HG03159 (cell line): ENCODE measurements around the gene TMEM135.
"Not testable (repeated sequence)": the region's sequence is repeated elsewhere in the genome, so short reads cannot be mapped to it uniquely, and the experiment has no call there.

Experiments used
- ATAC-seq: cut with Tn5 transposase; IDR thresholded peaks from one replicate; pipeline ENCODE4 v1.9.1; 2021; ENCODE audit warnings: mild to moderate bottlenecking, moderate library complexity; ENCODE audit not compliant: unreplicated experiment

TMEM135 gene

DNA sequence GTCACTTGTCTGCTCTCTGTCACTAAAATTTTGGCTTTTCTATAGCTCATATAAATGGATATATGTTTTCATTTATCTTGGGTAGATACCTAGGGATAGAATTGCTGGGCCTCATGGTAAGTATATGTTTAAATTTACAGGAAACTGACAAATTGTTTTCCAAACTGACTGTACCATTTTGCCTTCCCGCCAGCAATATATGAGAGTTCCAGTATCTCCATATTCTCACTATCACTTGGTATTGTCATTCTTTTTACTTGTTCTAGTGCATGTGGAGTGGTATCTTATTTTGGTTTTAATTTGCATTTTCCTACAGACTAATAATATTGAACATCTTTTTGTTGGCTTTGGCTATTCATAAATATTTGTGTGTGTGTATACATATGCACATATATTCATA is 101.7 kb downstream of the TMEM135 start:
- ATAC-seq = no peak

DNA sequence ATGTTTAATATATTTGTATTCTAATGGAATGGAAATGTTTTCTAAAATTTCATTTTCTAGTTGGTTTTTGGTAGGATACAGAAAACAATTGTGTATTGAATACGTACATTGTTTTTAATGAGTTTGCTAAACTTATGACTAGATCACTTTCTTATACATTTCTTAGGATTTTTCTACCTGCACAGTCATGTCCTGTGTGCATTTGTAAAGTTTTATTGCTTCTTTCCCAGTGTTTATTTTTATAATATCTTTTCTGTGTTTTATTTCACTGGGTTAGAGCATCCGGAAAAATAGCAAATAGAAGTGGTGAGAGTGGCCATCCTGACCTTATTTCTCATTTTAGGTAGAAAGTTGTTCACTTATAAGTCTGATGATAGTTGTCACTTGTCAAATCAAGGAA is 103.6 kb downstream of the TMEM135 start:
- ATAC-seq = no peak

DNA sequence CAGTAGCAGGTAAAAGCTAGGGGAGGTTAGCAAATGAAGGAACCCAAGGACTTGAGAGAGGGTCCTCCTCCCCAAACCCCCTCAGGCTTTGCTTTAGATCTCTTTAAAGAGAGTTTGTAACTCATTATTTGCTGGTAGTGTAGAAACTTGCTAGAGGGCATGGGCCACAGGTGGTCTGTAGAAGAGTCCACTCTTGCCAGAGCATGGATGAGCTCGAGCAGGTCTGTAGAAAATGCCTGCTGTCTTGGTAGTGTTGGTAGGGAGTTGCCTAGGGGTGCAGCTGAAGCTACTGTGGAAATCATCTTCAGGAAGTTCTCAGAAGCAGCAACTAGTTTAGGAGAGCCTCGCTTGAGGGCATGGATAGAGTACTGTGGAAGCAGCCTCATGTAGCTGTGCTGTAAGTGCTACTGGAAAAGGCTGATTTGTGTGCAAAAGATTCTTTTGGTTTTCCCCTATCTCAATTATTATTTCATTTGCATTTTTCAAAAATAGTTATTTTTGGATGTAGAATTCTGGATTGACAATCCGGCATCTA is 104.3 kb downstream of the TMEM135 start:
- no peak for ATAC-seq

DNA sequence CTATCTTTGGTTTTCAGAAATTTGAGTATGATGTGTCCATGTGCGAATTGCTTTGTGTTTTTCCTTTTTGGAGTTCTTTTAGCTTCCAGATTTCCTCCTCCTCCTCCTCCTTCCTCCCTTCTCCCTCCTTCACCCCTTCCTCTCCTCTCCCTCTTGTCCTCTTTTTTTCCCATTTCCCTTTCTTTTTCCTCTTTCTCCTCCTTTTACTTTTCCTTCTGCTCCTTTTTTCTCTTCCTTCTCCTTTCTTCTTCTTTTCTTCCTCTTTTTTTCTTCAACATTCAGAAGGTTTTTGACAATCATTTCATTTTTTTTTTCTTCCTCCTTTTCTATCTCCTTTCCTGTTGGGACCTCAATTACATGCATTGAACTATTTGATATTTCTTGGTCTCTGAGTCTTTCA is 104.9 kb downstream of the TMEM135 start:
- ATAC-seq = no peak

DNA sequence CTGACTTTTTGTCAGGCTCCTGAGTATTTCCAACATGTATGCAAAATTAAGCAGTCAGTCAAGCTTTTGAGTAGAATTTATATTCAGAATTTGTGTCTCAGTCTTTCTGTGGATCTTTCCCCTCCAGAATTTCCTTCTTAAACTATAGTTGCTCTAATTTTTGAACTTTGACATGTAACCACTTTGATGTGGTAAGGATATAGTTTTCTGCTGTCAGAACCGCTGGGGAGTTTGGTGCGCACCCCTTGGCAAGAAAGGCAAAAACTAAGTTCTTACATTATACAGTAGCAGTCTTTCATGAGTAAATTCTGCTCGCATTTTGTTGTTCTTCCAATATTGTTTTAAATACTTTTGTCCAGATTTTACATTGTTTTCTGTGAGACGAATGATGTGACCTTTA is 105.9 kb downstream of the TMEM135 start:
- ATAC-seq = no peak

DNA sequence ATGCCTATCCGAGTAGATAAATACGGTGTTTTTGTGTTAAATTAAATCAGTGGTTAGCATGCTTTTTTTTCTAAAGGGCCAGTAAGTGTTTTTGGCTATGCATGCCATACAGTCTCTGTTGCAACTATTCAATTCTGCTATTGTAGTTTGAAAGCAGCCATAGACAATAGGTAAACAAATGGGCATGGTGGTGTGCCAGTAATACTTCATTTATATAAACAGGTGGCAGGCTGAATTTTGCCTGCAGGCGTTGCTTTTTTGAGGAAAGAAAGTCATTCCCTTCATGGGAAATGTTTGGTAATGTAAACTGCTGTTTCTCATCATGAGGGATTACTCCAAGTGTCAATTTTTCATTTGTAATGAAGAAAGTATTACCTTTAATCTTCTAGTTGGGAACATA is 106.5 kb downstream of the TMEM135 start:
- no peak for ATAC-seq

DNA sequence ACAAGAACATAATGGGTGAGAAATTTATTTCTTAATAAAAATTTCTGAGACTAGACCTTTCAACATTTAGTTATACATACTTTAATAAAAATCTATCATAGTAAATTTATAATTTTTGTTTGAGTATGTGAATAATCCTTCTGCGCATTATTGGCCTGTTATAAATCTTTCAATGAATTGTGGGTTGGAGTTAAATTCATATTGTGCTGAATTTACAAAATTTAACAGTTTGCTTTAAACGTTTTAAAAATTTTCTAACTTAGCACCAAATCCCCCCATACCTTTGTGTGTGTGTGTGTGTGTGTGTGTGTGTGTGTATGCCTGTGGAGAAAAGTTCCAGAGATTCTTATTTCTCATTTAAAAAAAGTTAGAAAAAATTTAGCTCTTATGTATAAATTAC is 111.0 kb downstream of the TMEM135 start:
- no peak for ATAC-seq

DNA sequence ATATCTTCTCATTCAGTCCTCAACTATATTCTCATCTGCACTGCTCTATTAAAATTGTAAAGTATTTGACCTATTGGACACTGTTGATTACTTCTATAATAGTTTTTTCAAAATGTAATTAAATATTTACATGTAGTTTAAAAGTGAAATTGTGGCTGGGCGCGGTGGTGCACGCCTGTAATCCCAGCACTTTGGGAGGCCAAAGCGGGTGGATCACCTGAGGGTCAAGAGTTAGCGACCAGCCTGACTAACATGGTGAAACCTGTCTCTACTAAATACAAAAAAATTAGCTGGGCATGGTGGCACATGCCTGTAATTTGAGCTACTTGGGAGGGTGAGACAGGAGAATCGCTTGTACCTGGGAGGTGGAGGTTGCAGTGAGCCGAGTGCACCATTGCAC is 112.0 kb downstream of the TMEM135 start:
- ATAC-seq = not testable (repeated sequence)

DNA sequence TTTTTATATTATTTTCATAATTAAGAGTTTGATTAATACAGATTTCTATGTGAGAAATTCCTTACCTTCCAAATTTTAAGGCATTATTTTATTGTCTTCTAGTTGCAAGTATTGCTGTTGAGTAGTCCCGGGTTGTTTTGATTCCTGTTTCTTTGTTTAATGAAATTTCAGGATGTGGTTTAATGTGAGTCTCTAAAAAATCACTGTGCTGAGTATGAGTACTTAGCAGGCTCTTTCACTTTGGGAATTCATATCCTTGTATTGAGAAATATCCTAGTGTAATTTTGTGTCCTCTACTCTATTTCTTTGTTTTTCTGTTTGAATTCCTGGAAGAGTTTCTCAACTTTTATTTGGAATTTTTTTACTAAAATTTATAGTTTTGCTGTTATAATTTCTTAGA is 113.2 kb downstream of the TMEM135 start:
- ATAC-seq = no peak

DNA sequence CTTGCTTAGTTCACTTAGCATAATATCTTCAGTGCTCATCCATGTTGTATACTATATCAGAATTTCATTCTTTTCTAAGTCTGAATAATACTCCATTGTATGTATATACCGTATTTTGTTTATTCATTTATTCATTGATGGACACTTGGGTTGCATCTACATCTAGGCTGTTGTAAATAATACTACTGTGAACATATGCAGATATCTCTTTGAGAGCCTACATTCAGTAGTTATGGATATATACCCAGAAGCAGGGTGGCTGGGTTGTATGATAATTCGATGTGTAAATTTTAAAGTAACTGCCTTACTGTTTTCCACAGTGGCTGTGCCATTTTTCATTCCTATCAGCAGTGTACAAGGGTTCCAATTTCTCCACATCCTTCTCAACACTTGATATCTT is 116.5 kb downstream of the TMEM135 start:
- no peak for ATAC-seq

DNA sequence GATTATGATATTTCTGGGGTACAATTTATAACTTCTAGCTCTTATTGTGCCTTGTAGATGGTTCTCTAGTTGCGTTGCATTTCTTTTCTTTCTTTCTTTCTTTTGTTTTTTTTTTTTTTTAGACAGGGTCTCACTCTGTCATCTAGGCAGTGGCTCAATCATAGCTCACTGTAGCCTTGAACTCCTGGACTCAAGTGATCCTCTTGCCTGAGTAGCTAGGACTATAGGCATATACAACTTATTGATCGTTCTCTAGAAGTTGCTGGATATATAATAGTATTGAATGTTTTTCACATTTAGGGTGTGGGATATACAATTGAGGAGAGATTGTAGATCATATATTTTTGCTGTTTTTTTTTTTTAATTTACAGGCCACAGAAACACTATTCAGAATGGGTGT is 119.2 kb downstream of the TMEM135 start:
- ATAC-seq = no peak

DNA sequence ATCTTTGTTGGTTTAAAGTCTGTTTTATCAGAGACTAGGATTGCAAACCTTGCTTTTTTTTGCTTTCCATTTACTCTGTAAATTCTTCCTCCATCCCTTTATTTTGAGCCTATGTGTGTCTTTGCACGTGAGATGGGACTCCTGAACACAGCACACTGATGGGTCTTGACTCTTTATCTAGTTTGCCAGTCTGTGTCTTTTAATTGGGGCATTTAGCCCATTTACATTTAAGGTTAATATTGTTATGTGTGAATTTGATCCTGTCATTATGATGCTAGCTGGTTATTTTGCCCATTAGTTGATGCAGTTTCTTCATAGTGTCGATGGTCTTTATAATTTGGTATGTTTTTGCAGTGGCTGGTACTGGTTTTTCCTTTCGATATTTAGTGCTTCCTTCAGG is 131.3 kb downstream of the TMEM135 start:
- not testable (repeated sequence) for ATAC-seq

DNA sequence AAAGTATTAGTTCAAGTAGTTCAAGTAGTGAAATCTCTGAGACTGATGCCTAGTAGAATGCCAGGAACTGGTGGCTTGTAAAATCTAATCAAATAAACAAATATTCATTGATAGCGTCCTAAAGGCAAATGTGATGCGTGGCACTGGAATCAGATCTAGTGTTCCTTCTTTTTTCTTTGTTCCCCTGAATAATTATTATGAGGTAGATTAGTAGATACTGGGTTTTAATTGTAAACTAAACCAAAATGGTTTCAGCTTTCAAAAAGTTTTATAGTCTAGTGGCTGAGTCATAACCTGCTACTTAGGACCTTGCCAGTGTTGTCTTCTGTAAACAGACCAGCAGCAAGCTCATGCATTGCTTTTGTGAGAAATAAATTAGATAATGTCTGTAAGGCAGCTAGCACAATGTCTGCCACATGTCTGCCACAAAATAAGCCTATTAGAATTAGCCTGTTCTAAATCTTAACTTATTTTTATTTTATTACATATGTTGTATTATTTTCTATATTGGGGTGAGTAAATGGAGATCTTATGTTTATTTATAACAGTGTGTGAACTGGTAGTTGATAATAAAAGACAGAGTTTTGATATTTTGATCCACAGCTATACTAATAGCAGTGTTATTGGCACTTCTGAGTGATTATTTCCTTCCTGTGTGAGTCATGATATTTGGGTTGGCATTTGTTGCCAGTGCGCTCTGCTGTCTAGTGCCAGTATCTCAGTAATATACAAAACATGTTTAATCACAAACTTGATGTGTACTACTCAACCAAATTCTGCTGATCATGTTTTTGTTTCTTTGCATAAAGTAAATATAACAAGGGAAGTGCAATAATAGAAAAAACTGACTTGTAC is 135.7 kb downstream of the TMEM135 start:
- no peak for ATAC-seq

DNA sequence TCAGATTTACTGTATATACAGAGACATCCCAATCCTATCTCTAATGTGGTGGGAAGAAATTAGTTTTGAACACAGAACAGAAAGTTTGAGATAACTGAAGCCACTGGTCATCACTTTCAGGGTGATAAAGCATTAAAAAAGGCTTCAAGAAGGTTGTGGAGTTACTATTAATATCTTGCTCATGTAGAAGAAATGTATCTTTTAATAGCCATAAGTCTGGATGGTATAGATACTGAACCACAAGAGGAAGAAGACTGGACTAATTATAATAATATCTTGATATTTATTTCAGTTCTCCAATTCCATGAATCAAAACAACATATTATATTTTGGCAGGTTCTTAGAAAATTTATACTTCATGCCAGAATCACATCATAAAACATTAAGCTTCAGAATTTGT is 137.1 kb downstream of the TMEM135 start:
- no peak for ATAC-seq

DNA sequence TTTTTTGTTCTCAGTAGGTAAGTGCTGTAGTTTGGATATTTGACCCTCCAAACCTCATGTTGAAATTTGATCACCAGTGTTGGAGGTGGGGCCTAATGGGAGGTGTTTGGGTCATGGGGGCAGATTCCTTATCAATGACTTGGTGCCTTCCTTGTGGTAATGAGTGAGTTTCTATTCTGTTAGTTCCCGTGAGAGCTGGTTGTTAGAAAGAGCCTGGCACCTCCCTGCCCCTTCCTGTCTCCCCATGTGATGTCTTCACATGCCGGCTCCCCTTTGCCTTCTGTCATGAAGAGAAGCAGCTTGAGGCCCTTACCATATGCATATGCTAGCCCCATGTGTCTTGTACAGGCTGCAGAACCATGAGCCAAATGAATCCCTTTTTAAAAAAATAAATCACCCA is 138.3 kb downstream of the TMEM135 start:
- ATAC-seq = no peak

DNA sequence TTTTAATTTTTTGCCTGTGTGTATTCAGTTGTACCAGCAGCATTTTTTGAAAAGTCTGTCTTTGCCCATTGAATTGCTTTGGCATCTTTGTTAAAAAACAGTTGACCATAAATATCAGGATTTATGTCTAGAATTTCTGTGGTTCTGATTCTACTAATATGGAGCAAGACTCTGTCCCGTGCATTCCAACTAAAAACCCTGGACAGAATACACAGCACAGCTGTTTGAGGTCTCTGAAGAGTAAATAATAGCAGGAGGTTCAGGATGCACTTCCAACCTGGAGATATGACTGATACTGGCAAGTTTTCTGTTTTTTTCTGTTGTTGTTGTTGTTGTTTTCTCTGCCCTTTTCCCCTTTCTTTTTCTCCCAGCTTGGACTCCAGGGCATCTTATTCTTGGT is 141.9 kb downstream of the TMEM135 start:
- ATAC-seq = no peak

DNA sequence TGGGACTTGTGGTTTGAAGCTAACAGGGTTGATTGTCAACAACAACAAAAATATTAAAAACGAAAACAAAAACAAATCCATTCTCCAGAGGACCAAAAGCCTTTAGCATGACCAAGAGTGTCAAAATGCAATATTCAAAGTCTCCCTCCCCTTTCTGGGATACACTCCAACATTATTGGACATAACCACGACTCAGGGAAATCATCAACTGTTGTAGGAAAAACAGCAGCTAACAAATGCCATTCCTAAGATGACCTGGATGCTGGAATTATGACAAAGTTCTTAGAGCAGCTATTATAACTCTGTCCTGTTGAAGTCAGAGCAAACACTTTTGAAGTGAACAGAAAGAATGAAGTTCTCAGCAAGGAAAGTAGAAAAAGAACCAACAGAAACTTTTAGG is 143.0 kb downstream of the TMEM135 start:
- no peak for ATAC-seq

DNA sequence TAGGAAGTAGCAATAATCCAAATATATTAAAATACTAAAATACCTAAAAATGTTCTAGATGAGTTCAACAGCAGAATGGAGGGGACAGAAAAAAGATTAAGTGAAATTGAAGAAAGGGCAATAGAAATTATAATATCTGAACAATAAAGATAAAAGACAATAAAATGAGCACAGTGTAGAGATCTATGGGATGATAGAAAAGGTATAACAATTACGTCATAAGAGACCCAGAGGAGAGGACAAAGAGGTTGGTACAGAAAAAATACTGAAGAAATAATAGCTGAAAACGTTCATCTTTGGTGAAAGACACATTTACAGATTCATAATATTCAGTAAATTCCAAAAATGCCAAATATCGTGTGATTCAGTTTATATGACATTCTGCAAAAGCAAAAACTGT is 143.4 kb downstream of the TMEM135 start:
- ATAC-seq = no peak

DNA sequence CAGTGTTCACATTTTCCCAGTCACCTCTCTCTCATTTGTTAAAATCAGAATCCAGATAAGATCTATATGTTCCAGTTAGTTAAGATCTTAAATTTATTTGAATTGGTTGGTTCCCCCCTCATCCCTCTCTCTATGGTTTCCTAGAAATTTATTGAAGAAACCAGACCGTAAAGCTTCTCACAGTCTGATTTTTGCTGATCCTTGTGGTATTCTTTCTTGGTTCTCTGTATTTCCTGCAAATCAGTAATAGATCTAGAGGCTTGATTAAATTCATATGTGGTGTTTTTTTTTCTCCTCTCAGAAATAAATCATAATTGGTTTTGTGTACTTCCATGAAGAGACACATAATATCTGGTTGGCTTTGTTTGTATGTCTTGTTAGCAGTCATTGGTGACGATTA is 147.5 kb downstream of the TMEM135 start:
- no peak for ATAC-seq

DNA sequence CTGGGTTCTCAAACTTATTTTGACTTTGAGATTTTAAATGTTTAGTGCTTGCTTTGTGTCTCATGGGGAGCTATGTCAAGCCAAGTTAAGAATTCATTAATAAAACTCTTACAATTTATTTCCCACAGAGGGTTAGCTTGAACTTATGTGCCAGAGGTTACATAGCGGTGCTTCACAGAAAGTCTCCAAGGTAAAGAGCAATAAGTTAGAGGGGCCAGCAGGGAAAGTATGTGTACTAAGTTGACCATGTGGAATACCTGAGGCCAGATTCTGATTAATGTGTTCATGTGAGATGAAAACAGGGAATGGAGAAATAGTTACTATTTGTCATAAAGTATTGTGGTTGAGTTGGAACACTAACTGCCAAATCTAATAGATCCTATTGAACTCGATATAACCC is 149.3 kb downstream of the TMEM135 start:
- ATAC-seq = no peak

DNA sequence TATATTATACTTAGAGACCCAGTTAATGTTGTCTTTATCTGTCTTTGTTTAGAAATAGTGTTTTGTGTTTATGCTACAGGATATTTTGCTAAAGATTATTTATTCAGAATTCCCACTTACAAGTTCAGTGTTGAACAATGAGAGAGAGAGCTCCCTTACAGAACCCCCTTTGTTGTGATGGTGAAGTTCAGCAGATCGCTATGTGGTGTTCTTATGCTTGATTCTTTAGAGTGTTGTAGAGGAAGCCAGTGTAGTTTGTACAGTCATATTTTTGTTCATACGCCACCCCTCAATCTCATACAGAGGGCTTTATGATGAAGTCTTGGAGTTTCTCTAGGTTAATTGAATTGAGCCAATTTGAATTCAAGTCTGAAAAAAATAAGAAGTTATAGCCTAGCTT is 150.2 kb downstream of the TMEM135 start:
- no peak for ATAC-seq

DNA sequence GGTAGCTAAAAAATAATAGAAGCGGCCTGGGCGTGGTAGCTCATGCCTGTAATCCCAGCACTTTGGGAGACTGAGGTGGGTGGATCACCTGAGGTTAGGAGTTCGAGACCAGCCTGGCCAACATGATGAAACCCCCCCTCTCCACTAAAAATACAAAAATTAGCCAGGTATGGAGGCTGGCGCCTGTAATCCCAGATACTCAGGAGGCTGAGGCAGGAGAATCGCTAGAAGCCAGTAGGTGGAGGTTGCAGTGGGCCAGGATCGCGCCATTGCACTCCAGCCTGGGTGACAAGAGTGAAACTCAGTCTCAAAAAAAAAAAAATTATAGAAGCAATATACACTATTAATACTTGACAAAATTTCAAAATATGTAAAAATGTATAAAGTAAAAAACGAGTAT is 150.7 kb downstream of the TMEM135 start:
- ATAC-seq = not testable (repeated sequence)

DNA sequence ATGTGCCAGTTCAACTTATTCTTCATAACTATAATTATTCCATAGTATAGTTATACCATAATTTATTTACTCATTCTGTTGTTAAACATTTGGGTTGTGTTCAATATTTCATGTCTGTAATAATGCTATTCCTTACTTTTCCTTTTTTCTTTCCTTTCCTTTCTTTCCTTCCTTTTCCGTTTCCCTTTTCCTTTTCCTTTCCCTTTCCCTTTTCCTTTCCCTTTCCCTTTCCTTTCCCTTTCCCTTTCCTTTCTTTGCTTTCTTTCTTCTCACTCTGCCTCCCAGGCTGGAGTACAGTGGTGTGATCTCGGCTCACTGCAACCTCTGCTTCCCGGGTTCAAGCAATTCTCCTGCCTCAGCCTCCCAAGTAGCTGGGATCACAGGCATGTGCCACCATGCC is 151.2 kb downstream of the TMEM135 start:
- not testable (repeated sequence) for ATAC-seq
